Muscle layer of duodenum (tissue), 2 donors: ENCODE data around the gene TOR3A.

ENCODE experiments used
- H3K27ac ChIP-seq: one replicate; pipeline ENCODE4 v1.7.0; 2013; ENCODE audit warnings: mild to moderate bottlenecking, low read length
- H3K27me3 ChIP-seq: one replicate; pipeline ENCODE4 v1.7.0; 2013; ENCODE audit warnings: low read depth, mild to moderate bottlenecking, control low read depth, low read length
- H3K36me3 ChIP-seq, 2 donors: one replicate each; pipeline ENCODE4 v1.7.0; 2013; ENCODE audit warnings: low read length in 2 of 2, control low read depth in 1 of 2, mild to moderate bottlenecking in 1 of 2; ENCODE audit not compliant: insufficient read depth in 2 of 2, control insufficient read depth in 1 of 2
- H3K4me1 ChIP-seq, 2 donors: one replicate each; pipeline ENCODE4 v1.7.0; 2013; ENCODE audit warnings: low read length in 2 of 2, mild to moderate bottlenecking in 2 of 2, control low read depth in 1 of 2, moderate library complexity in 1 of 2; ENCODE audit not compliant: insufficient read depth in 2 of 2, control insufficient read depth in 1 of 2
- H3K4me3 ChIP-seq, 2 donors: one replicate each; pipeline ENCODE4 v1.7.0; 2013; ENCODE audit warnings: low read length in 2 of 2, low read depth in 1 of 2, mild to moderate bottlenecking in 1 of 2
- H3K9me3 ChIP-seq, 2 donors: one replicate each; pipeline ENCODE4 v1.7.0; 2013; ENCODE audit warnings: low read length in 2 of 2, control low read depth in 1 of 2, mild to moderate bottlenecking in 1 of 2; ENCODE audit not compliant: control insufficient read depth in 1 of 2
- donor health status: healthy.

TOR3A gene

DNA sequence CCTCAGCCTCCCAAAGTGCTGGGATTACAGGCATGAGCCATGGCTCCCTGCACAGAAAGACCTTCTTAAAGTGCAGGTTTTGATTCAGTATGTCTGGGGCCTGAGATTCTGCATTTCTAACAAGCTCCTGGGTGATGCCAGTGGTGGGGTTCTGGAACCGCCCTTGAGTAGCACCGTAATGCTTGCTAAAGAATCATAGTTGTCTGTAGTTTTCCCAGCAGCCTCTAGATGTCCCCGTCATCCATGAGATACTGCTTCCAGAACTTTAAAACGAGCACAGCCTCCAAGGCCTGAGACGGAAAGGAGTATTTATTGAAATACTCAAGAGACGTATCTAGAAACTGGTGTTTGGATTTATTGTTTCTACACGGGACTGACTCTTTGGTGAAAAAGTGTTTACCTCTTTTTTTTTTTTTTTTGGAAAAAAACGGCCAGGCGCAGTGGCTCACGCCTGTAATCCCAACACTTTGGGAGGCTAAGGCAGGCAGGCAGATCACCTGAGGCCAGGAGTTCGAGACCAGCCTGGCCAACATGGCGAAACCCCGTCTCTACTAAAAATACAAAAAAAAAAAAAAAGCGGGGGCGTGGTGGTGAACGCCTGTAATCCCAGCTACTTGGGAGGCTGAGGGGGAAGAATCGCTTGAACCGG is 2.6 kb upstream of the TOR3A start:
- H3K27ac ChIP-seq = no peak overlapping the region

GRCh38 chr1:179080866-179081686 is 794 bp upstream of the TOR3A start:
- Histone ChIP-seq H3K4me3 (peak overlapping the region; percentile 87 to 90), H3K27ac (peak overlapping the region; percentile 82), H3K9me3 (no peaks in the 10 kb centered on the region), H3K27me3 (no peaks in the 10 kb centered on the region), H3K4me1 (peaks cover 13 to 16% of the 10 kb centered on the region in 2 donors), H3K36me3 (peaks cover 5 to 11% of the 10 kb centered on the region in 2 donors)

More for the DNA sequence above, 2.6 kb upstream of the TOR3A start:
- Histone ChIP-seq H3K9me3 (no peaks in the 10 kb centered on the region), H3K36me3 (peaks cover 0 to 4% of the 10 kb centered on the region in 2 donors), H3K4me1 (peaks cover 13 to 16% of the 10 kb centered on the region in 2 donors), H3K27me3 (no peaks in the 10 kb centered on the region), H3K4me3 (no peak overlapping the region)

- H3K27ac ChIP-seq = peak overlapping the region; percentile 40
- H3K27me3 ChIP-seq = no peaks in the 10 kb centered on the region
- H3K4me3 ChIP-seq = peak overlapping the region; percentile 87 to 90
Measured at GRCh38 chr1:179082333-179082998, 596 bp downstream of the TOR3A start.

DNA sequence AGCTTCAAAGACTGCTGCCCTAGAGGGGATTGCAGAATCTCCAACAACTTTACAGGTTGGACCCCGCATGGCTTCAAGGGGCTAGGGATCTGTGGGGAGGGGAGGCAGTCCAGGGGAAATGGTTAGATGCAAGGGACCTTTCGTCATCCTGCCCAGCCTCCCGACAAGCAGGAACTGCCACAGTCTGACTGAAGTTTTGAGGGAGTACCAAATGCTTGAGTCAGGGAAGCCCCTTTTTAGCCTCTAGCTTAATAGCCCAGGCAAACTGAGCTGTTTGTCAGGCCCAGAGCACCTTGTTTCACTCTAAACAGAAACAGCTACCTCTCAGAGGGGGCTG is 1.1 kb downstream of the TOR3A start:
- Histone ChIP-seq H3K9me3 (no peaks in the 10 kb centered on the region), H3K4me1 (peaks cover 13 to 16% of the 10 kb centered on the region in 2 donors), H3K36me3 (peaks cover 12 to 15% of the 10 kb centered on the region in 2 donors), H3K27ac (peak overlapping the region; percentile 40), H3K4me3 (peak overlapping the region; percentile 87 to 90), H3K27me3 (no peaks in the 10 kb centered on the region)

More at GRCh38 chr1:179082333-179082998, 596 bp downstream of the TOR3A start:
- Histone ChIP-seq H3K36me3 (peaks cover 10 to 12% of the 10 kb centered on the region in 2 donors), H3K9me3 (no peaks in the 10 kb centered on the region), H3K4me1 (peaks cover 13 to 16% of the 10 kb centered on the region in 2 donors)

GRCh38 chr1:179083533-179083932 is 1.7 kb downstream of the TOR3A start:
- no peak overlapping the region for H3K27ac ChIP-seq
- no peak overlapping the region for H3K4me3 ChIP-seq

GRCh38 chr1:179087665-179088064 is 5.8 kb downstream of the TOR3A start:
- no peak overlapping the region for H3K27ac ChIP-seq
- H3K4me1 ChIP-seq = peaks cover 3 to 18% of the 10 kb centered on the region in 2 donors
- no peaks in the 10 kb centered on the region for H3K9me3 ChIP-seq
- no peaks in the 10 kb centered on the region for H3K27me3 ChIP-seq
- peaks cover 12 to 30% of the 10 kb centered on the region in 2 donors for H3K36me3 ChIP-seq
- H3K4me3 ChIP-seq = no peak overlapping the region

More at GRCh38 chr1:179083533-179083932, 1.7 kb downstream of the TOR3A start:
- Histone ChIP-seq H3K27me3 (no peaks in the 10 kb centered on the region), H3K4me1 (peaks cover 13 to 16% of the 10 kb centered on the region in 2 donors), H3K9me3 (no peaks in the 10 kb centered on the region), H3K36me3 (peaks cover 12 to 15% of the 10 kb centered on the region in 2 donors)

DNA sequence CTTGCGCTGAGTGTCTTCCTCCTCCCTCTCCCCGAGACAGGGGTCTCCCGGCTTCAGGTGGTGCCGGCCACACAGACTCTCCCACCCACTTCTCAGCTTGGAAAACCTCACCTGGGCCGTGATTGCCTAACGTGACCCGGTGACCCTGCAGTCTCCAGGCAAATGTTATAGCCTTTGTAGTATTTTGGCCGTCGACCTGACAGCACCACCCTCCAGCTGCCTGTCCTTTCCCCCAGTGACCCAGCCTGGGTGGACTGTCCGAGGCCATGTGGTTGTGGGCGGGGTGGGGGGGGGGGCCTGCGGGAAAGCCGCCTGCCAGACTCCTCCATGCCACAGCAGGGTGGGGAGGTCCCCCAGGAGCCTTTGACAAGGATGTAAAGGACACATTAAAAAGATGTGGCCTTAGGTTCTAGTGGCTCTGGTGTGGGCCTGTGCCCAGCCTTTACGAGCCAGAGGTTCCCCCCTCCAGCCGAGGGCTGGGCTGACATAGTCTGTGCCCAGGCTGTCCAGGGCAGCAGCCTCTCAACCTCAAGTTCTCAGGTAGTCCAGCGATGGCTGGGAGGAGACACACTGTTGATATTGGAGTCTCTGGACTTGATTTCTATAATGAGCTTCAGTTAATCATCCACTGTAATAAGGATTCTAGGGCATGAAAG is 8.1 kb downstream of the TOR3A start:
- Histone ChIP-seq H3K4me1 (peaks cover 0 to 13% of the 10 kb centered on the region in 2 donors), H3K27ac (no peak overlapping the region)

DNA sequence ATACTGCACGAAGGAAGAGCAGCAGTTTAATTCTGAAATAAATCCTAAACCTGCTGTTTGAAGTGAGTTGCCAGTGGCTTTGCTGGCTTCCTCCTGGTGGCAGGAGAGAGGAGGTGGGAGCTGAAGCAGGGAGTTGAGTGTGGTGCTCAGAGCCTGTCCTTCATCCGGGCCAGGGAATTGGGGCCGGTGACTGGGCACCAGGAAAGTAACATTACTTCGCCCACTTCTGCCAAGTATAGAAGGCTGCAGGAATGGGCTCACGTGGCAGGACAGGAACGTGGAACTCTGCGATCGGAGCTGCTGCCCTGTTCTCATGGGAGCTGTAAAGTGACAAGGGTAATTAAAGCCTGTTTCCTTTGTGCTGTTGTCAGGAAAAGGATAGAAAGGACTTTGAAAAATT is 8.7 kb downstream of the TOR3A start:
- peaks cover 22 to 58% of the 10 kb centered on the region in 2 donors for H3K36me3 ChIP-seq
- no peaks in the 10 kb centered on the region for H3K27me3 ChIP-seq
- H3K9me3 ChIP-seq = no peaks in the 10 kb centered on the region
- no peak overlapping the region for H3K4me3 ChIP-seq
- H3K27ac ChIP-seq = no peak overlapping the region
- H3K4me1 ChIP-seq = peaks cover 0 to 13% of the 10 kb centered on the region in 2 donors

More for the DNA sequence above, 8.1 kb downstream of the TOR3A start:
- H3K9me3 ChIP-seq = no peaks in the 10 kb centered on the region
- H3K4me3 ChIP-seq = no peak overlapping the region
- peaks cover 24 to 53% of the 10 kb centered on the region in 2 donors for H3K36me3 ChIP-seq
- H3K27me3 ChIP-seq = no peaks in the 10 kb centered on the region

DNA sequence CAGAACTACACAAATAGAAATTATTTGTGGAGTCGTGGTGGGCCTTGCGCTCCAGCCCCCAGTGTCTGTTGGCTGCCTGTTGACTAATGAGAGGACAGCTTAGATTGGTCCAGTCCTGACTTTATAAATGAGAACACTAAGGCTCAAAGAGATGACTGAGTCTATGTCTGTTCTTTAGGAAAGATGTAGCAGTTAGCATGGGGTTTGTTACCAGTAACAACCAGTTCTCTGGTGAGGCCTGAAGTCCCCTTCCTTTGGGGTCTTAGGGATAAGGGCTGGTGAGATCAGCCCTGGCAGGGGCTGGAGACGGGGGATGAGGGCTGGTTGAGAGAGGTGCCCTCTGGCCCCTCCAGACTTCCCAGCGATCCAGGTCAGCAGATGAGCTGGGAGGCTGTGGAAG is 9.1 kb downstream of the TOR3A start:
- H3K4me1 ChIP-seq = peaks cover 0 to 13% of the 10 kb centered on the region in 2 donors
- no peaks in the 10 kb centered on the region for H3K27me3 ChIP-seq
- H3K36me3 ChIP-seq = peaks cover 18 to 60% of the 10 kb centered on the region in 2 donors
- no peak overlapping the region for H3K4me3 ChIP-seq
- H3K9me3 ChIP-seq = no peaks in the 10 kb centered on the region
- H3K27ac ChIP-seq = no peak overlapping the region

GRCh38 chr1:179091691-179092165 is 9.9 kb downstream of the TOR3A start:
- H3K4me1 ChIP-seq = peaks cover 0 to 13% of the 10 kb centered on the region in 2 donors
- H3K4me3 ChIP-seq = no peak overlapping the region
- no peak overlapping the region for H3K27ac ChIP-seq
- no peaks in the 10 kb centered on the region for H3K9me3 ChIP-seq
- H3K27me3 ChIP-seq = no peaks in the 10 kb centered on the region
- H3K36me3 ChIP-seq = peaks cover 16 to 58% of the 10 kb centered on the region in 2 donors
